Ovary (tissue), 3 donors: Measurements from ENCODE around the gene BRSK2.

Experiments
- POLR2A ChIP-seq: fragments of 450-650 bp; IDR thresholded peaks from one replicate; pipeline ENCODE4 v1.6.1; 2017; ENCODE audit warnings: antibody characterized with exemption, mild to moderate bottlenecking, moderate library complexity
- TF ChIP-seq, protein P1 (sequence below), 3 donors: fragments of 450-650 bp in 2 of 3; fragments of 200-600 bp in 1 of 3; IDR thresholded peaks; one replicate each; pipeline versions ENCODE4 v1.5.1 to v1.8.0; 2016 to 2022; ENCODE audit warnings: antibody characterized with exemption in 3 of 3, mild to moderate bottlenecking in 1 of 3
- donor health status: DM: no; HTN: no; CAD: no.

DNA sequence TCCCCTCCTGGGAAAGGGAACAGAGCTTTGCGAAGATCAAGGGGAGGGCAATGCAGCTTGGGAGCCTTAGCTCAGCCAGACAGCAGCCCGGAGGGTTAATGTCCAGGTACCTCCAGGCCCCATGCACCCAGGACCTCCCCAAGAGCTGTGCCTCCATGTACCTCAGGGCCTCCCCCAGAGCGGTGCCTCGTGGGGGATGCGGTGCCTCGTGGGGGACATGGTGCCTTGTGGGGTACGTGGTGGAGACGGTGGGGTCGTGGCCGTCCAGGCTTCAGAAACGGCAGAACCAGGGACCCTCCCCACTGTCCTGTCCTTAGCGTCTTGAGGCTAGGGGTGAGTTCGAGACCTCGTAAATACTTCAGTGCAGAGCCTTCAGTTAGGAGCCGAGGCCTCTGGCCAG lies 33.2 kb downstream of the BRSK2 start:
- no peak for TF ChIP-seq POLR2A
- TF ChIP-seq, protein P1, sequence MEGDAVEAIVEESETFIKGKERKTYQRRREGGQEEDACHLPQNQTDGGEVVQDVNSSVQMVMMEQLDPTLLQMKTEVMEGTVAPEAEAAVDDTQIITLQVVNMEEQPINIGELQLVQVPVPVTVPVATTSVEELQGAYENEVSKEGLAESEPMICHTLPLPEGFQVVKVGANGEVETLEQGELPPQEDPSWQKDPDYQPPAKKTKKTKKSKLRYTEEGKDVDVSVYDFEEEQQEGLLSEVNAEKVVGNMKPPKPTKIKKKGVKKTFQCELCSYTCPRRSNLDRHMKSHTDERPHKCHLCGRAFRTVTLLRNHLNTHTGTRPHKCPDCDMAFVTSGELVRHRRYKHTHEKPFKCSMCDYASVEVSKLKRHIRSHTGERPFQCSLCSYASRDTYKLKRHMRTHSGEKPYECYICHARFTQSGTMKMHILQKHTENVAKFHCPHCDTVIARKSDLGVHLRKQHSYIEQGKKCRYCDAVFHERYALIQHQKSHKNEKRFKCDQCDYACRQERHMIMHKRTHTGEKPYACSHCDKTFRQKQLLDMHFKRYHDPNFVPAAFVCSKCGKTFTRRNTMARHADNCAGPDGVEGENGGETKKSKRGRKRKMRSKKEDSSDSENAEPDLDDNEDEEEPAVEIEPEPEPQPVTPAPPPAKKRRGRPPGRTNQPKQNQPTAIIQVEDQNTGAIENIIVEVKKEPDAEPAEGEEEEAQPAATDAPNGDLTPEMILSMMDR (IDR thresholded peaks at IDR 0.05): no peak
